Tibial nerve (tissue), 4 donors: ENCODE results near the gene NCK1.
"Not testable (repeated sequence)": the region's sequence is repeated elsewhere in the genome, so short reads cannot be mapped to it uniquely, and the experiment has no call there.

Source experiments
- EP300 ChIP-seq, 2 donors: sonication (generic); formaldehyde crosslinking; IDR thresholded peaks; one replicate each; pipeline ENCODE4 v1.6.1; 2017; ENCODE audit warnings: antibody characterized with exemption in 2 of 2, mild to moderate bottlenecking in 1 of 2
- POLR2A ChIP-seq, 2 donors: fragments of 450-650 bp; IDR thresholded peaks; one replicate each; pipeline ENCODE4 v1.6.1; 2017; ENCODE audit warnings: antibody characterized with exemption in 2 of 2, mild to moderate bottlenecking in 2 of 2, moderate library complexity in 2 of 2
- TF ChIP-seq, protein P1 (sequence below), 5 experiments: fragments of 200-600 bp in 3 of 5; fragments of 450-650 bp in 2 of 5; sonication (generic) in 3 of 5; IDR thresholded peaks; one replicate each; pipeline ENCODE4 v1.5.1; 2016 to 2019; ENCODE audit warnings: antibody characterized with exemption in 5 of 5, mild to moderate bottlenecking in 3 of 5, moderate library complexity in 2 of 5

GRCh38 chr3:136987398-136987980 lies 125.5 kb downstream of the NCK1 start:
- TF ChIP-seq POLR2A, EP300 (IDR thresholded peaks at IDR 0.05): not testable (repeated sequence)
- TF ChIP-seq, protein P1, sequence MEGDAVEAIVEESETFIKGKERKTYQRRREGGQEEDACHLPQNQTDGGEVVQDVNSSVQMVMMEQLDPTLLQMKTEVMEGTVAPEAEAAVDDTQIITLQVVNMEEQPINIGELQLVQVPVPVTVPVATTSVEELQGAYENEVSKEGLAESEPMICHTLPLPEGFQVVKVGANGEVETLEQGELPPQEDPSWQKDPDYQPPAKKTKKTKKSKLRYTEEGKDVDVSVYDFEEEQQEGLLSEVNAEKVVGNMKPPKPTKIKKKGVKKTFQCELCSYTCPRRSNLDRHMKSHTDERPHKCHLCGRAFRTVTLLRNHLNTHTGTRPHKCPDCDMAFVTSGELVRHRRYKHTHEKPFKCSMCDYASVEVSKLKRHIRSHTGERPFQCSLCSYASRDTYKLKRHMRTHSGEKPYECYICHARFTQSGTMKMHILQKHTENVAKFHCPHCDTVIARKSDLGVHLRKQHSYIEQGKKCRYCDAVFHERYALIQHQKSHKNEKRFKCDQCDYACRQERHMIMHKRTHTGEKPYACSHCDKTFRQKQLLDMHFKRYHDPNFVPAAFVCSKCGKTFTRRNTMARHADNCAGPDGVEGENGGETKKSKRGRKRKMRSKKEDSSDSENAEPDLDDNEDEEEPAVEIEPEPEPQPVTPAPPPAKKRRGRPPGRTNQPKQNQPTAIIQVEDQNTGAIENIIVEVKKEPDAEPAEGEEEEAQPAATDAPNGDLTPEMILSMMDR (IDR thresholded peaks at IDR 0.05) = not testable (repeated sequence)
